ENCODE results near the gene CDCA8.

DNA sequence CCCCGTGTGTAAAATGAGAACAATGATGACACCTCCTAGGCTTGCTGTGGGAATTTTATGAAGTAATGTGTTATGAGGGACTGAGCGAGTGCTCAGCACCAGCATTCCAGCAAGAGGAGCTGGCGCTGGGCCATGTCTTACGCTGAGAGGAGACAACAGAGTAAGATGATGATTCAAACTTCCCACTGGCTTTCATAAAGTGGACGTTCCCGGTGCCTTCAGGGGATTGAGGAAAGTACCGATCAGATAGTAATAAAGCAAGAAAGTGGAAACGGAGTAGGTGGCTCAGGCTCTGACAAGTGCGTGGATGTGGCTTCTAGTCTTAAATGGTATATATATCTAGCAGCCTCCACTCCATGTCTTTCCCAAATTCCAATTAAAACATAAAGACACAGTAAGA, 48.8 kb downstream of the CDCA8 start:
- TF ChIP-seq CTCF (optimal IDR thresholded peaks at IDR 0.05 in 1 of 3, IDR thresholded peaks at IDR 0.05 in 1 of 3, conservative IDR thresholded peaks at IDR 0.05 in 1 of 3; ENCODE audit: extremely low read depth in 1 of 3, insufficient read depth in 2 of 3, low read length in 3 of 3) (no peak), EZH2 (IDR thresholded peaks at IDR 0.05; ENCODE audit: low read length) (no peak)

Data from keratinocyte (primary cell).